H1 (cell line): ENCODE data around the gene PET100. TPM values are rescaled to one million over a fixed set of nuclear protein-coding genes. Genes with fewer than 3 reads are reported as not detected.
"Not testable (repeated sequence)": the region's sequence is repeated elsewhere in the genome, so short reads cannot be mapped to it uniquely, and the experiment has no call there.

Experiments
- CTCF ChIA-PET: fragments of 300-600 bp; sonication (Branson Sonifier 250); formaldehyde crosslinking; loops from one replicate; lab custom pipeline; 2021; ENCODE audit not compliant: partially characterized antibody; lab: Charles Lee
- POLR2A ChIA-PET: fragments of 300-600 bp; sonication (Branson Sonifier 250); formaldehyde crosslinking; loops from one replicate; lab custom pipeline; 2021; ENCODE audit warnings: inconsistent platforms; ENCODE audit not compliant: partially characterized antibody; lab: Charles Lee
- DNase-seq, 2 experiments: peaks; one replicate each; pipeline versions ENCODE4 v3.0.0 to v3.0.0-alpha.2; 2010 to 2022; ENCODE audit warnings: low spot score in 2 of 2, low read depth in 1 of 2, mixed read lengths in 1 of 2
- FAIRE-seq: peaks from 2 replicates; lab custom pipeline; 2011; peaks lifted over from hg19 to GRCh38; lab: Jason Lieb, UNC
- H2AFZ ChIP-seq: 2 replicates; pipeline ENCODE4 v1.8.1; 2012; ENCODE audit warnings: low read length, inconsistent platforms
- H2AK5ac ChIP-seq: 2 replicates; pipeline ENCODE4 v1.6.1; 2013; ENCODE audit warnings: low read depth, low read length
- H2BK120ac ChIP-seq: replicated peaks from 2 replicates; pipeline ENCODE3; 2013; ENCODE audit warnings: low read depth, low read length, inconsistent platforms
- H2BK12ac ChIP-seq: 2 replicates; pipeline ENCODE4 v1.6.1; 2013; ENCODE audit warnings: low read depth, low read length
- H2BK15ac ChIP-seq: 2 replicates; pipeline ENCODE4 v1.6.1; 2013; ENCODE audit warnings: low read length
- H2BK20ac ChIP-seq: 2 replicates; pipeline ENCODE4 v1.6.1; 2013; ENCODE audit warnings: low read length
- H2BK5ac ChIP-seq: 2 replicates; pipeline ENCODE4 v1.6.1; 2013; ENCODE audit warnings: low read depth, low read length
- H3K14ac ChIP-seq: 2 replicates; pipeline ENCODE4 v1.6.1; 2013; ENCODE audit warnings: inconsistent platforms; ENCODE audit not compliant: insufficient read length
- H3K18ac ChIP-seq: 2 replicates; pipeline ENCODE4 v1.6.1; 2013; ENCODE audit warnings: low read length; ENCODE audit errors: extremely low read depth
- H3K23ac ChIP-seq: 2 replicates; pipeline ENCODE4 v1.6.1; 2013; ENCODE audit warnings: inconsistent platforms; ENCODE audit not compliant: insufficient read length
- H3K23me2 ChIP-seq: 2 replicates; pipeline ENCODE4 v1.6.1; 2013; ENCODE audit warnings: low read depth, low read length
- H3K27ac ChIP-seq: 2 replicates; pipeline ENCODE4 v1.6.1; 2011; ENCODE audit warnings: low read depth, low read length, inconsistent platforms
- H3K27me3 ChIP-seq, 4 experiments: replicated peaks in 1 of 4; 1 replicate in 1 of 4; 2 replicates in 3 of 4; pipeline versions ENCODE4 v1.6.1 to v1.8.1; 2011 to 2013; ENCODE audit warnings: low read length in 3 of 4, mild to moderate bottlenecking in 3 of 4, inconsistent platforms in 2 of 4, mixed read lengths in 2 of 4, moderate library complexity in 1 of 4; ENCODE audit not compliant: control insufficient read depth in 3 of 4, insufficient read depth in 3 of 4; ENCODE audit errors: extremely low read depth in 1 of 4
- H3K36me3 ChIP-seq, 4 experiments: 2 replicates each; pipeline versions ENCODE4 v1.6.1 to v1.8.1; 2011 to 2013; ENCODE audit warnings: mild to moderate bottlenecking in 4 of 4, low read length in 3 of 4, moderate library complexity in 2 of 4, control low read depth in 1 of 4, inconsistent platforms in 1 of 4; ENCODE audit not compliant: insufficient read depth in 4 of 4, control insufficient read depth in 2 of 4
- H3K4ac ChIP-seq: replicated peaks from 2 replicates; pipeline ENCODE3; 2013; ENCODE audit warnings: low read length, low read depth, mixed read lengths, inconsistent platforms; ENCODE audit not compliant: insufficient read length
- H3K4me1 ChIP-seq, 4 experiments: replicated peaks in 1 of 4; 1 replicate in 1 of 4; 2 replicates in 3 of 4; pipeline versions ENCODE4 v1.6.1 to v1.8.1; 2011 to 2013; ENCODE audit warnings: low read length in 3 of 4, inconsistent platforms in 2 of 4, mixed read lengths in 1 of 4; ENCODE audit not compliant: insufficient read depth in 4 of 4, control insufficient read depth in 3 of 4
- H3K4me2 ChIP-seq, 2 experiments: 2 replicates each; pipeline versions ENCODE4 v1.6.1 to v1.8.1; 2011 to 2013; ENCODE audit warnings: low read depth in 2 of 2, low read length in 2 of 2, control low read depth in 1 of 2, inconsistent platforms in 1 of 2, mild to moderate bottlenecking in 1 of 2; ENCODE audit not compliant: insufficient read depth in 1 of 2
- H3K4me3 ChIP-seq, 4 experiments: fragments of 200-600, 300-600 bp in 1 of 4; sonication (generic), shearing (Covaris generic), sonication (Bioruptor Twin) in 1 of 4; 2 replicates each; pipeline versions ENCODE4 v1.5.1 to v1.8.1; 2011 to 2016; ENCODE audit warnings: low read length in 4 of 4, low read depth in 3 of 4, control low read depth in 2 of 4, inconsistent platforms in 2 of 4, mild to moderate bottlenecking in 2 of 4, mixed read lengths in 1 of 4, moderate library complexity in 1 of 4; ENCODE audit not compliant: insufficient read depth in 2 of 4; ENCODE audit errors: extremely low read depth in 1 of 4
- H3K56ac ChIP-seq: replicated peaks from 2 replicates; pipeline ENCODE3; 2013; ENCODE audit warnings: low read depth, mild to moderate bottlenecking, mixed read lengths, low read length, inconsistent platforms; ENCODE audit not compliant: insufficient read length
- H3K79me1 ChIP-seq: 2 replicates; pipeline ENCODE4 v1.6.1; 2013; ENCODE audit warnings: low read depth, low read length, control low read depth
- H3K79me2 ChIP-seq, 2 experiments: 2 replicates each; pipeline versions ENCODE4 v1.6.1 to v1.8.1; 2012 to 2013; ENCODE audit warnings: low read length in 2 of 2, mild to moderate bottlenecking in 2 of 2, inconsistent platforms in 1 of 2; ENCODE audit not compliant: insufficient read depth in 2 of 2, control insufficient read depth in 1 of 2
- H3K9ac ChIP-seq, 4 experiments: replicated peaks in 1 of 4; 1 replicate in 1 of 4; 2 replicates in 3 of 4; pipeline versions ENCODE4 v1.6.1 to v1.8.1; 2011 to 2013; ENCODE audit warnings: low read depth in 3 of 4, low read length in 3 of 4, control low read depth in 2 of 4, mild to moderate bottlenecking in 2 of 4, moderate library complexity in 2 of 4, inconsistent platforms in 1 of 4; ENCODE audit errors: extremely low read depth in 1 of 4
- H3K9me3 ChIP-seq, 2 experiments: 2 replicates each; pipeline versions ENCODE4 v1.6.1 to v1.8.1; 2012 to 2013; ENCODE audit warnings: mild to moderate bottlenecking in 2 of 2, moderate library complexity in 2 of 2, control low read depth in 1 of 2, inconsistent platforms in 1 of 2, low read depth in 1 of 2, low read length in 1 of 2, mixed read lengths in 1 of 2; ENCODE audit not compliant: insufficient read depth in 2 of 2
- H4K20me1 ChIP-seq, 2 experiments: replicated peaks in 1 of 2; 2 replicates each; pipeline versions ENCODE3 to v1.8.1; 2011 to 2013; ENCODE audit warnings: inconsistent platforms in 2 of 2, low read length in 2 of 2, mild to moderate bottlenecking in 1 of 2; ENCODE audit not compliant: insufficient read depth in 2 of 2, control insufficient read depth in 1 of 2
- H4K5ac ChIP-seq: 2 replicates; pipeline ENCODE4 v1.6.1; 2013; ENCODE audit warnings: low read length, low read depth, mixed read lengths, inconsistent platforms; ENCODE audit not compliant: insufficient read length
- H4K8ac ChIP-seq: 2 replicates; pipeline ENCODE4 v1.8.0; 2013; ENCODE audit warnings: mild to moderate bottlenecking, moderate library complexity, low read length, inconsistent platforms; ENCODE audit not compliant: insufficient read depth; ENCODE audit errors: extremely low read depth
- H4K91ac ChIP-seq: replicated peaks from 2 replicates; pipeline ENCODE3; 2013; ENCODE audit warnings: low read length, mixed read lengths, inconsistent platforms; ENCODE audit not compliant: insufficient read length
- WGBS, 2 experiments: shearing (Covaris generic) in 1 of 2; methylation state at CpG; one replicate each; pipeline versions ENCODE4 v1.1.6 to v1.1.7; 2013 to 2015; ENCODE audit warnings: low lambda C conversion rate in 2 of 2, mixed read lengths in 2 of 2, inconsistent platforms in 1 of 2, low coverage in 1 of 2, missing lambda C conversion rate in 1 of 2; ENCODE audit not compliant: insufficient replicate concordance in 2 of 2, insufficient coverage in 1 of 2, insufficient read length in 1 of 2; ENCODE audit errors: extremely low coverage in 1 of 2, missing lambda C conversion rate in 1 of 2; 5-methylcytosine and 5-hydroxymethylcytosine counted together
- polyA plus RNA-seq, 7 experiments: library from polyadenylated mRNA; depleted of rRNA in 3 of 7; stranded (reverse) in 5 of 7; unstranded in 2 of 7; fragments of >200 nt in 5 of 7; fragments of 200-250 nt in 2 of 7; gene quantifications; 1 replicate in 5 of 7; 2 replicates in 1 of 7; 4 replicates in 1 of 7; pipeline versions ENCODE4 v1.2.1 to v1.2.3, GENCODE V29; 2011 to 2013; ENCODE audit warnings: missing spikeins in 2 of 7, mixed read lengths in 2 of 7
- total RNA-seq: library from RNA; stranded (reverse); fragmentation: NEBNext Ultra II Directional; extraction: Animal tissue kit (Norgen Biotek cat#: 25700); gene quantifications from 2 replicates; pipeline ENCODE4 v1.2.1, GENCODE V29; 2021

PET100 gene
- total and polyA plus RNA-seq, 2 of the 8 experiments (the other 6 are each of a cell fraction or from before 2014, with no cell fraction given), result 80.8 to 105 TPM

GRCh38 chr19:7643629-7644549 lies 14.3 kb downstream of the PET100 start:
- H3K18ac ChIP-seq, H3K9ac ChIP-seq, H4K5ac ChIP-seq, H3K79me2 ChIP-seq, H2BK120ac ChIP-seq, H3K27me3 ChIP-seq, H3K14ac ChIP-seq, H3K79me1 ChIP-seq, H2BK20ac ChIP-seq, H3K9me3 ChIP-seq, H2AK5ac ChIP-seq, H3K23me2 ChIP-seq, H3K4ac ChIP-seq, H3K4me3 ChIP-seq, H3K36me3 ChIP-seq, H3K23ac ChIP-seq, H3K27ac ChIP-seq, H3K56ac ChIP-seq, H3K4me2 ChIP-seq, H2BK15ac ChIP-seq, H2AFZ ChIP-seq, H2BK12ac ChIP-seq, H2BK5ac ChIP-seq, H3K4me1 ChIP-seq, H4K91ac ChIP-seq, H4K8ac ChIP-seq: not testable (repeated sequence)
- WGBS, 2 experiments, result 70% methylated on average over 5 of the region's 10 CpGs; no CpG with 5 or more reads in 1 of the 2 experiments
- peaks cover 0 to 16% of the 10 kb centered on the region in 2 experiments for H4K20me1 ChIP-seq
- FAIRE-seq (peak; percentile 69), DNase-seq (peak in 1 of 2 experiments; percentile 44)
- ChIA-PET POLR2A (interaction anchor here (0.6 to 2.3 kb wide), 5 partner anchors 24 to 175 kb away, joined by 3 to 11 read pairs (median 3); partner anchors contain the start of gene TRAPPC5), CTCF (interaction anchor here (0.8 to 1.8 kb wide), 6 partner anchors 12 to 185 kb away, joined by 3 to 7 read pairs (median 4); no protein-coding TSS in a partner anchor)
